Measurements from ENCODE around the gene SCRN2.

Gene SCRN2

DNA sequence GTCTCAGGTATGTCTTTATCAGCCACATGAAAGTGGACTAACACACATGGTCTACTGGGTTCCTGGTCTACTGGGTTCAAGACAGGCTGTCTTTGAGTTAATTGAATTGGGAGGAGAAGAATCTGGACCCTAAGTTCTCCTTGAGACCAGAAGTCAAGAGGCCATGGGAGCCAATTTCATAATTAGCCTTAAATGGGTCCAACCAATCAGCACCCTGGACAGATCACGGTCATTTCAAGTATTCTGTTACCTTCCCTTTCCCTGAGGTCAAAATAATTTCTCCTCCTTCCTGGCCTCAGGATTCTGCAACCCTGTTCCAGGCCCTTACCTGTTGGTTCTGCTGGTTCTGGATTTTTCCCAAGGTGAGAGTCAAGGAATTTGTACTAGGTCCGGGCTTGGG, 43.3 kb downstream of the SCRN2 start:
- no peak overlapping the region for H3K4me2 ChIP-seq
- H4K20me1 ChIP-seq (ENCODE audit: insufficient read depth): no peaks in the 10 kb centered on the region
- no peak overlapping the region for H2AFZ ChIP-seq (ENCODE audit: low read depth)
- no peaks in the 10 kb centered on the region for H3K79me2 ChIP-seq (ENCODE audit: insufficient read depth, low read depth)
- no peaks in the 10 kb centered on the region for H3K36me3 ChIP-seq (ENCODE audit: insufficient read depth)
- H3K4me1 ChIP-seq (ENCODE audit: low read depth, poor library complexity, severe bottlenecking): no peaks in the 10 kb centered on the region
- no peak overlapping the region for H3K27ac ChIP-seq
- H3K27me3 ChIP-seq (ENCODE audit: insufficient read depth, low read depth): peaks cover 16% of the 10 kb centered on the region; the same call in 1 of the 2 replicates
- no peak for TF ChIP-seq CTCF (conservative IDR thresholded peaks at IDR 0.05; ENCODE audit: low read depth, low read length)
- H3K9ac ChIP-seq: no peak overlapping the region
- H3K4me3 ChIP-seq (IDR thresholded peaks at IDR 0.05; ENCODE audit: insufficient read depth, low read depth, low read length): no peak overlapping the region

- no peak overlapping the region for H3K27ac ChIP-seq
- no peaks in the 10 kb centered on the region for H3K36me3 ChIP-seq (ENCODE audit: insufficient read depth)
- H3K4me1 ChIP-seq (ENCODE audit: low read depth, poor library complexity, severe bottlenecking): no peaks in the 10 kb centered on the region
- TF ChIP-seq CTCF (conservative IDR thresholded peaks at IDR 0.05; ENCODE audit: low read depth, low read length): no peak
- H3K27me3 ChIP-seq (ENCODE audit: insufficient read depth, low read depth): peaks cover 22% of the 10 kb centered on the region
- H3K4me2 ChIP-seq: no peak overlapping the region
- no peak overlapping the region for H2AFZ ChIP-seq (ENCODE audit: low read depth)
- no peaks in the 10 kb centered on the region for H4K20me1 ChIP-seq (ENCODE audit: insufficient read depth)
- no peak overlapping the region for H3K4me3 ChIP-seq (IDR thresholded peaks at IDR 0.05; ENCODE audit: insufficient read depth, low read depth, low read length)
- H3K79me2 ChIP-seq (ENCODE audit: insufficient read depth, low read depth): no peaks in the 10 kb centered on the region
- H3K9ac ChIP-seq: no peak overlapping the region
Observed at GRCh38 chr17:47792979-47793378, 48.1 kb downstream of the SCRN2 start.

DNA sequence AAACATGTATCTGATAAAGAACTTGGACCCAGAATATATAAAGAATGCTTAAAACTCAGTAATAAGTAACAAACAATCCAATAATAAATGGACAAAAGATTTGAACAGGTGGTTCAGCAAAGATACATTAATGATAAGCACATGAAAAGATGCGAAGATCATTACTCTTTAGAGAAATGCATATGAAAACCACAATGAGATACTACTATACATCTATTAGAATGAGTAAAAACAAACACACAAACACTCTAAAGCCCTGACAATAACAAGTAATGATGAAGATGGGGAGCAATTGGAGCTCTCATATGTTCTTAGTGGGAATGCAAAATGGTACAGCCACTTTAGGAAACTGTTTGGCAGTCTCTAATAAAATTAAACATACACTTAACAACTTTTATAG, 48.6 kb downstream of the SCRN2 start:
- Histone ChIP-seq H3K4me1 (ENCODE audit: low read depth, poor library complexity, severe bottlenecking) (no peaks in the 10 kb centered on the region), H3K27ac (no peak overlapping the region), H3K9ac (no peak overlapping the region), H4K20me1 (ENCODE audit: insufficient read depth) (no peaks in the 10 kb centered on the region), H2AFZ (ENCODE audit: low read depth) (no peak overlapping the region), H3K27me3 (ENCODE audit: insufficient read depth, low read depth) (peaks cover 20% of the 10 kb centered on the region), H3K36me3 (ENCODE audit: insufficient read depth) (no peaks in the 10 kb centered on the region), H3K4me2 (no peak overlapping the region), H3K4me3 (IDR thresholded peaks at IDR 0.05; ENCODE audit: insufficient read depth, low read depth, low read length) (no peak overlapping the region), H3K79me2 (ENCODE audit: insufficient read depth, low read depth) (no peaks in the 10 kb centered on the region)
- no peak for TF ChIP-seq CTCF (conservative IDR thresholded peaks at IDR 0.05; ENCODE audit: low read depth, low read length)

DNA sequence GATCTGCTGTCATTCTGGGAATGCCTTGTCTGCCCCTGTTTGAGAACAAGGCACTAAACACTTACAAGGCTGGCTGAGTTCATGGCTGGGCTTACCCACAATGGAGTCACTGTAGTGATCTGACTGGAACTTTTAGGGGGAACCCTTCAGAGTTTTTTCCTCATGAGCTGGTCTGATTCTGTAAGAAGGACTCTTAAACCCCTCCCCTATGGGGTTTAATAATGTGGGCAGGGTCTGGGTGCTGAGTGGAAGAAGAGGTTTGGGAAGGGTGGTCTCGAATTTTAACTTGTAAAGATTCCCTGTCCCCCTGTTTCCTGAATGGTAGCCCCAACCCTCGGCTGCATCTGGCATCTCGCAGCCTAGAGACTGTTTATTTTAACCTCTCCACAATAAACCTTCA, 50.0 kb downstream of the SCRN2 start:
- no peaks in the 10 kb centered on the region for H4K20me1 ChIP-seq (ENCODE audit: insufficient read depth)
- H3K9ac ChIP-seq: no peak overlapping the region
- H3K79me2 ChIP-seq (ENCODE audit: insufficient read depth, low read depth): no peaks in the 10 kb centered on the region
- no peaks in the 10 kb centered on the region for H3K36me3 ChIP-seq (ENCODE audit: insufficient read depth)
- H3K4me2 ChIP-seq: no peak overlapping the region
- no peak for TF ChIP-seq CTCF (conservative IDR thresholded peaks at IDR 0.05; ENCODE audit: low read depth, low read length)
- no peaks in the 10 kb centered on the region for H3K4me1 ChIP-seq (ENCODE audit: low read depth, poor library complexity, severe bottlenecking)
- H3K4me3 ChIP-seq (IDR thresholded peaks at IDR 0.05; ENCODE audit: insufficient read depth, low read depth, low read length): no peak overlapping the region
- peaks cover 20% of the 10 kb centered on the region for H3K27me3 ChIP-seq (ENCODE audit: insufficient read depth, low read depth)
- H3K27ac ChIP-seq: no peak overlapping the region
- H2AFZ ChIP-seq (ENCODE audit: low read depth): no peak overlapping the region
